ENCODE results near the gene DUSP22.

The DUSP22 gene

DNA sequence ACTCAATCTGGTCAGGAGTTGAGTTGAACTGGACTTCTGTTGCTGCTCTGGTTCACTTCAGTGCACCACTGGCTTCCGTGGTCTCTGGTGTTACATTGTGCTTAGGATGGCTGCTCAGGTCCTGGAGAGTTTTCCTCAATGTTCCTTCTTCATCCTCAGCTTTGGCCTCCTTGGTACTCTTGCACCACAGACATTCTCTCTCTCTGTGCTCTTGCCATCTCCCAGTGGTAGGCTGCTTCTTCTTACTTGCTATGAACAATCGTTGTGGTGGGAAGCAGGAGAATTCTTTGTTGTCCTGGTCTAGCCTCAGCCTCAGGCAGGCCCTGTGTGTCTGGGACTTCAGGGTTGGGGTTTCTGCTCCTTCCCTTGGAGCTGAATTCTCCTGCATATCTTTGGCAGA lies 14.5 kb upstream of the DUSP22 start:
- ATAC-seq, result no peak
- TF ChIP-seq ZNF565 (CRISPR knock-in tag; conservative IDR thresholded peaks at IDR 0.05; ENCODE audit: low read depth), result no peak
- TF ChIP-seq, protein P1, sequence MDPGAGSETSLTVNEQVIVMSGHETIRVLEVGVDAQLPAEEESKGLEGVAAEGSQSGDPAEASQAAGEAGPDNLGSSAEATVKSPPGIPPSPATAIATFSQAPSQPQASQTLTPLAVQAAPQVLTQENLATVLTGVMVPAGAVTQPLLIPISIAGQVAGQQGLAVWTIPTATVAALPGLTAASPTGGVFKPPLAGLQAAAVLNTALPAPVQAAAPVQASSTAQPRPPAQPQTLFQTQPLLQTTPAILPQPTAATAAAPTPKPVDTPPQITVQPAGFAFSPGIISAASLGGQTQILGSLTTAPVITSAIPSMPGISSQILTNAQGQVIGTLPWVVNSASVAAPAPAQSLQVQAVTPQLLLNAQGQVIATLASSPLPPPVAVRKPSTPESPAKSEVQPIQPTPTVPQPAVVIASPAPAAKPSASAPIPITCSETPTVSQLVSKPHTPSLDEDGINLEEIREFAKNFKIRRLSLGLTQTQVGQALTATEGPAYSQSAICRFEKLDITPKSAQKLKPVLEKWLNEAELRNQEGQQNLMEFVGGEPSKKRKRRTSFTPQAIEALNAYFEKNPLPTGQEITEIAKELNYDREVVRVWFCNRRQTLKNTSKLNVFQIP (CRISPR knock-in tag; IDR thresholded peaks at IDR 0.05; ENCODE audit: borderline replicate concordance, low read depth), result no peak
- TF ChIP-seq, protein P2, sequence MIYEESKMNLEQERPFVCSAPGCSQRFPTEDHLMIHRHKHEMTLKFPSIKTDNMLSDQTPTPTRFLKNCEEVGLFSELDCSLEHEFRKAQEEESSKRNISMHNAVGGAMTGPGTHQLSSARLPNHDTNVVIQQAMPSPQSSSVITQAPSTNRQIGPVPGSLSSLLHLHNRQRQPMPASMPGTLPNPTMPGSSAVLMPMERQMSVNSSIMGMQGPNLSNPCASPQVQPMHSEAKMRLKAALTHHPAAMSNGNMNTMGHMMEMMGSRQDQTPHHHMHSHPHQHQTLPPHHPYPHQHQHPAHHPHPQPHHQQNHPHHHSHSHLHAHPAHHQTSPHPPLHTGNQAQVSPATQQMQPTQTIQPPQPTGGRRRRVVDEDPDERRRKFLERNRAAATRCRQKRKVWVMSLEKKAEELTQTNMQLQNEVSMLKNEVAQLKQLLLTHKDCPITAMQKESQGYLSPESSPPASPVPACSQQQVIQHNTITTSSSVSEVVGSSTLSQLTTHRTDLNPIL (CRISPR knock-in tag; IDR thresholded peaks at IDR 0.05; ENCODE audit: low read depth), result no peak
- no peak for TF ChIP-seq ZNF70 (CRISPR knock-in tag; IDR thresholded peaks at IDR 0.05)

DNA sequence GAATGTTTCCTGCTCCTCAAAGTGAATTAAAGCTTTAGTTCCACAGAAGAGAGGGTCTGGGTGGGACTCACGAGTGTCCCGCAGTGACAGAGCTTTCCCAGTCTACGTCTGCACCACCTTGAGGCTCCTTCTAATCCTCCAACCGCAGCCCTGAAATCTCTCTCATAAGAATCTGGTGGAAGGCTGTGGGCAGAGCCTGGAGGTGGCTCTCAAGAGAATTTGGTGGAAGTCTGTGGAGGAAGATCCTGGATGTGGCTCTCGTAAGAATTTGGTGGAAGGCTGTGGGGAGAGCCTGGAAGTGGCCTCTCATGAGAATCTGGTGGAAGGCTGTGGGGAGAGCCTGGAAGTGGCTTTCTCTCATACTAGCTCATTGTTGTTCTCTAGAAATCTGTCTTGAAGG lies 13.8 kb upstream of the DUSP22 start:
- TF ChIP-seq ZNF70 (CRISPR knock-in tag; IDR thresholded peaks at IDR 0.05) (no peak), GLIS3 (CRISPR knock-in tag; IDR thresholded peaks at IDR 0.05) (no peak), RARB (CRISPR knock-in tag; IDR thresholded peaks at IDR 0.05) (no peak), ZNF8 (CRISPR knock-in tag; IDR thresholded peaks at IDR 0.05) (no peak), BACH2 (CRISPR knock-in tag; IDR thresholded peaks at IDR 0.05; ENCODE audit: borderline replicate concordance) (no peak)
- ATAC-seq, result no peak

DNA sequence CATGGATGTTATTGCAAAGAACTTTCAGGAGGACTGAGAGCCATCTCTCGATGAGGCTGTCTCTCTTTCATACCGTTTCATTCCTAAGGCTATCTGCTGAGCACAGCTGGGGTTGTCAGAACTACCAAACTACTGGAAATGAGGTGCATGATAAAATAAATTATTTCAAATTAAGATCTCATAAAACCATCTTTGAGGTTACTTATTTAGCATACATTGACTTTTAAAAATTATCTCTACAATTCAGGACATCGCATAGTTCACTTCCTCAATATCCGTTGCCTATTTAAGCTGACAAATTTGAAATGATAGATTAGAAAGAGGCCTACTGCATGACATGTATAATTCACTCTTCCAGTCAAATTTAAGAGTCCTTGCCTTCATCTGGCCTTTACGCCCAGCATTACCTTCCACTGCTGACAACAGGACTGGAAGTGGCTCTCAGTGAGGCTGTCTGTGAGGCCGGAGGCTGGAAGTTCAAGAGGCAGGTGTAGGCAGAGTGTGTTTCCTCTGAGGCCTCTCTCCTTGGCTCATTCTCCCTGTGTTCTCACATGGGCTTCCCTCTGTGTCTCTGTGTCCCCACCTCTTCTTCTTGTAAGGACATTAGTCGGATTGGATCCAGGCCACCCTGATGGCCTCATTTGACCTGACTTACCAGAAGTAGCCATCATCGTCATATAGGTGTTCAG lies 12.8 kb upstream of the DUSP22 start:
- TF ChIP-seq ARNTL (CRISPR knock-in tag; IDR thresholded peaks at IDR 0.05; ENCODE audit: borderline replicate concordance, low read depth) (no peak), PPARA (CRISPR knock-in tag; IDR thresholded peaks at IDR 0.05; ENCODE audit: borderline replicate concordance) (no peak), ZFP3 (CRISPR knock-in tag; IDR thresholded peaks at IDR 0.05) (no peak)
- TF ChIP-seq, protein P3, sequence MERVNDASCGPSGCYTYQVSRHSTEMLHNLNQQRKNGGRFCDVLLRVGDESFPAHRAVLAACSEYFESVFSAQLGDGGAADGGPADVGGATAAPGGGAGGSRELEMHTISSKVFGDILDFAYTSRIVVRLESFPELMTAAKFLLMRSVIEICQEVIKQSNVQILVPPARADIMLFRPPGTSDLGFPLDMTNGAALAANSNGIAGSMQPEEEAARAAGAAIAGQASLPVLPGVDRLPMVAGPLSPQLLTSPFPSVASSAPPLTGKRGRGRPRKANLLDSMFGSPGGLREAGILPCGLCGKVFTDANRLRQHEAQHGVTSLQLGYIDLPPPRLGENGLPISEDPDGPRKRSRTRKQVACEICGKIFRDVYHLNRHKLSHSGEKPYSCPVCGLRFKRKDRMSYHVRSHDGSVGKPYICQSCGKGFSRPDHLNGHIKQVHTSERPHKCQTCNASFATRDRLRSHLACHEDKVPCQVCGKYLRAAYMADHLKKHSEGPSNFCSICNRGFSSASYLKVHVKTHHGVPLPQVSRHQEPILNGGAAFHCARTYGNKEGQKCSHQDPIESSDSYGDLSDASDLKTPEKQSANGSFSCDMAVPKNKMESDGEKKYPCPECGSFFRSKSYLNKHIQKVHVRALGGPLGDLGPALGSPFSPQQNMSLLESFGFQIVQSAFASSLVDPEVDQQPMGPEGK (CRISPR knock-in tag; IDR thresholded peaks at IDR 0.05; ENCODE audit: borderline replicate concordance), result no peak
- TF ChIP-seq, protein P4, sequence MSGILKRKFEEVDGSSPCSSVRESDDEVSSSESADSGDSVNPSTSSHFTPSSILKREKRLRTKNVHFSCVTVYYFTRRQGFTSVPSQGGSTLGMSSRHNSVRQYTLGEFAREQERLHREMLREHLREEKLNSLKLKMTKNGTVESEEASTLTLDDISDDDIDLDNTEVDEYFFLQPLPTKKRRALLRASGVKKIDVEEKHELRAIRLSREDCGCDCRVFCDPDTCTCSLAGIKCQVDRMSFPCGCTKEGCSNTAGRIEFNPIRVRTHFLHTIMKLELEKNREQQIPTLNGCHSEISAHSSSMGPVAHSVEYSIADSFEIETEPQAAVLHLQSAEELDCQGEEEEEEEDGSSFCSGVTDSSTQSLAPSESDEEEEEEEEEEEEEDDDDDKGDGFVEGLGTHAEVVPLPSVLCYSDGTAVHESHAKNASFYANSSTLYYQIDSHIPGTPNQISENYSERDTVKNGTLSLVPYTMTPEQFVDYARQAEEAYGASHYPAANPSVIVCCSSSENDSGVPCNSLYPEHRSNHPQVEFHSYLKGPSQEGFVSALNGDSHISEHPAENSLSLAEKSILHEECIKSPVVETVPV (CRISPR knock-in tag; IDR thresholded peaks at IDR 0.05), result no peak
- ATAC-seq, result no peak

DNA sequence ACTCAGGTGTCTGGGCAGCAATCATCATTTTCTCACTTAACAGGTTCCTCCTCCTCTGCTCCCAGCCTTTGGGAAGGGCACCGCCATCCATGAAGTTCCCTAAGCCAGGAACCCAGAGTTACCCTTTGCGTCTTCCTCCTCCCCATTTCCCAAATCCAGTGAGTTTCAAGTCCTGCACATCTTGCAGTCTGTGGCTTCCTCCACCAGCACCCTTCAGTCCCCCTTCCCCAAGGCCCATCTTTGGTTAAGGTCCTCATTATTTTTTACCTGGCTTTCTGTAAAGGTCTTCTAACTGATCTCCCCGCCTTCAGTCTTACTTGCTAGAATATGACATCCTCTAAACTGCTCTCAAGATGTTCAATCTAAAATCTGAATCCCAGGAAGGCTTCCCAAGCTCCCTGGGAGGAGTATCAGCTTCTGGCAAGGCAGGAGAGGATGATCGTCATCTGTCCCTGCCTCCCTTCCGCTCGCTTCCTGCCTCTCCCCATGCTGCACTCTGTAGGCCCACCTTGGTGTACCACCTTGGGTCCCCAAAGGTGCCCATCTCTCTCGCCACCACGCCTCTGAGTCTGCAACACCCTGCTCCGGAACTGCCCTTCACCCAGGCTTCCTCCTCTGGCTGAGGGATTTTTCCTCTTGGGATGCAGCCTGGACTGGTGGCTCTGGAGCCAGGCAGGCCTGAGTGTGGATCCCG lies 11.4 kb upstream of the DUSP22 start:
- ATAC-seq, result no peak
- TF ChIP-seq, protein P3 (CRISPR knock-in tag; IDR thresholded peaks at IDR 0.05; ENCODE audit: borderline replicate concordance), result no peak
- TF ChIP-seq ARNTL (CRISPR knock-in tag; IDR thresholded peaks at IDR 0.05; ENCODE audit: borderline replicate concordance, low read depth), result no peak
- TF ChIP-seq ZNF8 (CRISPR knock-in tag; IDR thresholded peaks at IDR 0.05), result no peak
- no peak for TF ChIP-seq ESRRG (CRISPR knock-in tag; IDR thresholded peaks at IDR 0.05)
- TF ChIP-seq GLIS3 (CRISPR knock-in tag; IDR thresholded peaks at IDR 0.05), result no peak
- no peak for TF ChIP-seq RARB (CRISPR knock-in tag; IDR thresholded peaks at IDR 0.05)
- TF ChIP-seq, protein P5, sequence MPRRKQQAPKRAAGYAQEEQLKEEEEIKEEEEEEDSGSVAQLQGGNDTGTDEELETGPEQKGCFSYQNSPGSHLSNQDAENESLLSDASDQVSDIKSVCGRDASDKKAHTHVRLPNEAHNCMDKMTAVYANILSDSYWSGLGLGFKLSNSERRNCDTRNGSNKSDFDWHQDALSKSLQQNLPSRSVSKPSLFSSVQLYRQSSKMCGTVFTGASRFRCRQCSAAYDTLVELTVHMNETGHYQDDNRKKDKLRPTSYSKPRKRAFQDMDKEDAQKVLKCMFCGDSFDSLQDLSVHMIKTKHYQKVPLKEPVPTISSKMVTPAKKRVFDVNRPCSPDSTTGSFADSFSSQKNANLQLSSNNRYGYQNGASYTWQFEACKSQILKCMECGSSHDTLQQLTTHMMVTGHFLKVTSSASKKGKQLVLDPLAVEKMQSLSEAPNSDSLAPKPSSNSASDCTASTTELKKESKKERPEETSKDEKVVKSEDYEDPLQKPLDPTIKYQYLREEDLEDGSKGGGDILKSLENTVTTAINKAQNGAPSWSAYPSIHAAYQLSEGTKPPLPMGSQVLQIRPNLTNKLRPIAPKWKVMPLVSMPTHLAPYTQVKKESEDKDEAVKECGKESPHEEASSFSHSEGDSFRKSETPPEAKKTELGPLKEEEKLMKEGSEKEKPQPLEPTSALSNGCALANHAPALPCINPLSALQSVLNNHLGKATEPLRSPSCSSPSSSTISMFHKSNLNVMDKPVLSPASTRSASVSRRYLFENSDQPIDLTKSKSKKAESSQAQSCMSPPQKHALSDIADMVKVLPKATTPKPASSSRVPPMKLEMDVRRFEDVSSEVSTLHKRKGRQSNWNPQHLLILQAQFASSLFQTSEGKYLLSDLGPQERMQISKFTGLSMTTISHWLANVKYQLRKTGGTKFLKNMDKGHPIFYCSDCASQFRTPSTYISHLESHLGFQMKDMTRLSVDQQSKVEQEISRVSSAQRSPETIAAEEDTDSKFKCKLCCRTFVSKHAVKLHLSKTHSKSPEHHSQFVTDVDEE (CRISPR knock-in tag; IDR thresholded peaks at IDR 0.05), result no peak
- no peak for TF ChIP-seq OSR1 (CRISPR knock-in tag; IDR thresholded peaks at IDR 0.05)
- no peak for TF ChIP-seq PPARA (CRISPR knock-in tag; IDR thresholded peaks at IDR 0.05; ENCODE audit: borderline replicate concordance)
- TF ChIP-seq ZFP30 (CRISPR knock-in tag; IDR thresholded peaks at IDR 0.05), result no peak
- no peak for TF ChIP-seq CSDC2 (CRISPR knock-in tag; IDR thresholded peaks at IDR 0.05)
- TF ChIP-seq ZNF565 (CRISPR knock-in tag; conservative IDR thresholded peaks at IDR 0.05; ENCODE audit: low read depth), result no peak
